ENCODE measurements around the gene CARMIL3.

DNA sequence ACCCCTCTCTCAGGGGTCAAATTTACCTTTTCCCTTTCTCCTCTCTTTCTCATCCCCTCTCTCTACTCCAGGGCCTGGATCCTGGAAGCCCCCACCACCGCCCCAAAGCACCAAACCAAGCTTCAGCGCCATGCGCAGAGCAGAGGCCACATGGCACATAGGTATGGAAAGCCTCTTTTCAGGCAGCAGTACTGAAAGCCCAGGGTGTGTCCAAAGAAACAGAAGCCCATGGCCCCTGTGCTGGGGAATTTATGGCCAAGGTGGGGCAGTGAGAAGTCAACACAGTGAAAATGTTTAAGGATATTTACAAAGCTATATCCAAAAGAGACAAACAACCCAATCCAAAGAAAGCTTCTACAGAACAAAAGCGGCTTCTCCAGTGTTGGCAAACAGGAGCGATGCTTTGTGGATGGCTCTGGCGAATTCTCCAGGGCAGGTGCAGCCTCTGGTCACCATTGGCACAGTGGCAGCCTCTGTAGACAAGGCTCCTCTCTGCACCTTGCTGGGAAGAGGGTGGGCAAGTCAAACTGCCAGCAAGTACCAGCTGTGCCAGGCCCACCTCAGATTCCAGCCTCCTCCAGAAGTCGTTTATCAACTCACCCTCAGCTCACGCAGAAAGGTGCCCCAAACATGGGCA lies 14.8 kb downstream of the CARMIL3 start:
- TF ChIP-seq POLR2A (IDR thresholded peaks at IDR 0.05) (no peak), CTCF (IDR thresholded peaks at IDR 0.05) (no peak)
